ENCODE measurements around the gene FBXO36.

The FBXO36 gene, protein sequence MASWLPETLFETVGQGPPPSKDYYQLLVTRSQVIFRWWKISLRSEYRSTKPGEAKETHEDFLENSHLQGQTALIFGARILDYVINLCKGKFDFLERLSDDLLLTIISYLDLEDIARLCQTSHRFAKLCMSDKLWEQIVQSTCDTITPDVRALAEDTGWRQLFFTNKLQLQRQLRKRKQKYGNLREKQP

DNA sequence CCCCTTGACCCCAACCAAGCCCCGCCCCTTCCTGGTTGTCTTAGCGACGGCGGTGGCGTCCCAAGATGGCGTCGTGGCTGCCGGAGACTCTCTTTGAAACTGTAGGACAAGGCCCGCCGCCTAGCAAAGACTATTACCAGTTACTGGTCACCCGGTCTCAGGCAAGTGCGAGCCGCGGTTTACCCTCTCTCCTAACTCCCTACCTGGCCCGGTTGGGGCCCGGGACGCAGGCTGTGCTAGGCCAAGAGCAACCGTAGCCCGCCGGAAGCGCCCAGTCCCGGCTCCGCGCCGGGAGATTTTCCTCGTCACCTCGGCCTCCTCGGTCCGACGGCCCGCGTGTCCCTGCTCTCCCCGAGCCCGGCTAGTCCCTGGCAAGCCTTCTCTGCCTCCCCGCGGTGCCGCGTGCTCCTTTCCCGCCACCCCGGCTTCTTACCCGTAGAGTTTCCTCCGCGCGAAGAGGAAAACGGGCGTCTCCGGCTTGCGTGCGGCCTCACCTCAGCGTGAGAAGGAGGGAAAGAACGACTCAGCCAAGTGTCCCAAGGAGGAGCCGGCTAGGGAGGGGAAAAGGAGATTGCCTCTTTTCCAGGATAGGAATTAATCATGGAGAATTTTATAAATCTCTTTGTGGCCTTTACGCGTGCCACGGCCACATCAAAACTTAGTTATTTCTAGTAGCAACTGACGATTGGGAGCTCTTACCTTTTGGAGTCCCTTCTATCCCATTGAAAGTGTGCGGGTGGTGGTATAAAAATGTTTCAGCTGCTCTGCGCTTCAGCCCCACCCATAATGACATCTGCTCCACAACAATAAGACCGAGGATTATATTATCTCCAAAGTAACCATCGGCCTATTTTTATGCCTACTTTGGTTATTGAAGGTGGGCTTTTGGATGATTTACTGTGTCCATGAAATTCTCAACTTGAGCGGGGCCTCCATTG, at the start of gene FBXO36:
Gene FBXO36, plus strand, starts transcription at position 55 of the 938 bp plus-strand sequence. Its CDS starts 11 bp downstream, at position 66.
- DNase-seq (ENCODE audit: low read depth in 2 of 2), result peak; percentile 72 to 75

DNA sequence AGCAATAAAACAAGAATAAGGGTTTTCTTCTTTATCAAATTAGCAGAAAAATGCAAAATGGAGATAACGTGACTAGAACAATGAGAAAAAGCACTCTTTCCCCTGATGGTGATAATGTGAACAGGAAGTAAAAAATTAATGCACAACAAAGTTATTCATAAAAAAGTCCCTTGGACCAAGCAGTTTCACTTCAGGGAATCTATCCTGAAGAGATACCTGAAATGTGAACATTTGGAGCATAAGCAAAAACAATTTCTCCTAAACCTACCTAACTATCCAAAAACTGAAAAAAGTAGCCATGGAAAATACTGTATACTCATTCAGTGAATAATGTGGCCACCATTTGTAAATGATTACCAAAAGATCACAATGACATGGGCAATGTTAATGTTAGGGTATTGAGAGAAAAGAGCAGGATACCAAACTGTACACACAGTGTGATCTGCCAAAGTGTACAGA, 49.2 kb upstream of the FBXO36 start:
- DNase-seq (ENCODE audit: low read depth in 2 of 2), result no peak

DNA sequence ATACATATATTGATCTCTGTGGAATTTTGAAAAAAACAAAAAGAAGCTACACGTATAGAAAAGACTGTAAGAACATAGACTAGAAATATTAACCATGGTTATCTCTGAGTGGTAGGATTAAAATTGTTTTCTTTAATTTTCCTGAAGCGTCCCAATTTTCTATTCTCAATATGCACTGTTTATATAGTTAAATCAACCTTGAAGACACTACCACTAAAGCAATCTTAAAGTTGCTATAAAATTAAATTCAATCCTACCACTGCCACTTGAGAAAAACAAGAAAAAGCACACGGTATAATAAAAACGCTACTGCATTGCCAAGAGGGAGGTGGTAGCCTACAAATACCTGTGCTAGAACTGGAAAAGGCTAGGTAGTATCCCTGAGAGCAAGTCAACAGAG, 47.7 kb upstream of the FBXO36 start:
- no peak for DNase-seq (ENCODE audit: low read depth in 2 of 2)

DNA sequence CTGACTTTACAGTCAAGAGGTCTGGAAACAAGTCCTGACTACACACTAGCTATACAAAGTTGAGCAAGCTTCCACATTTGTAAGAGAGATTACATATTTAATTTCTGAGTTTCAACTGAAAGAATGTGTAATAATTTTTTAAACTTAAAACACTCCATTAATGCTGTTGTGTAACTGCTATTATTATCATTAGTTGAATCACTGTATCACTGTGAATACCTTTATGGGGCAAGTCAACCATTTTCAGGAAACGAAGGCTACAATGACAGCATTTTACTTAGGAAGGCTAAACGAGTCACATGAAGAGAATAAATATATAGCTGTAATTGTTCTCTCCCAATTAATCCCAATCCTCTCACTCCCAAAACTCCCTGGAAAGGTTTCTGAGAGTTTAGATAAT, 46.8 kb upstream of the FBXO36 start:
- DNase-seq (ENCODE audit: low read depth in 2 of 2), result no peak

DNA sequence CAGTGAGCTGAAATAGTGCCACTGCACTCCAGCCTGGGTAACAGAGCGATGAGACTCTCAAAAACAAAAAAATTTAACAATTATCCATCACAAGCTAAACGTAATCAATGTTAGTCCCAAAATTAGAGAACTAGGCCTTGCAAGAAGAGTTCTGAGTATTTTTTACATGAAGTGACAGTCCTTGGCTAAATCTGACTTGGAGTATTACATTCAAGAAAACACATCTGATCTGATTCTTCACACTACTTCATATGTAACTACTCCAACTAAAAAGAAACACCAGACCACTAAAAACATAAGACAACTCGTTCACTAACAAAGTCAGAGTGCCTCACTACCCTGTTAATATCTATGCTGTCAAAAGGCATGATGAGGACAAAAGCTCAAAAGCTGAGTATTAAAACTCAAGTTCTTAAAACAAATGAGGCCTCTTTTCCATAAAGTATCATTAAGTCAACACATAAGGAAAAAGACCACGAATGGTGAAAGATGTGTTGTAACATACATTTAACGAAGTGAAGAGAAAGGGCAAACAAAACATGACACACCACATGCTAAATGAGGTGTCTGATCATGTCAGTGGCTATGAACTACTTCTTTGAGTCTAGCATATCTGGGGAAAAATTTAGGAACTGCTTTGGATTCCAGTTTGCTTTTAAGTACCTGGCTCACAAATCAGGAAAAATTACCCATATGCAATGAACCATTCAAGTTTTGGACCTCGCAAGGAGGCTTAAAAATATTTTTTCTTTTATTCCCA, 42.9 kb upstream of the FBXO36 start:
- no peak for DNase-seq (ENCODE audit: low read depth in 2 of 2)

DNA sequence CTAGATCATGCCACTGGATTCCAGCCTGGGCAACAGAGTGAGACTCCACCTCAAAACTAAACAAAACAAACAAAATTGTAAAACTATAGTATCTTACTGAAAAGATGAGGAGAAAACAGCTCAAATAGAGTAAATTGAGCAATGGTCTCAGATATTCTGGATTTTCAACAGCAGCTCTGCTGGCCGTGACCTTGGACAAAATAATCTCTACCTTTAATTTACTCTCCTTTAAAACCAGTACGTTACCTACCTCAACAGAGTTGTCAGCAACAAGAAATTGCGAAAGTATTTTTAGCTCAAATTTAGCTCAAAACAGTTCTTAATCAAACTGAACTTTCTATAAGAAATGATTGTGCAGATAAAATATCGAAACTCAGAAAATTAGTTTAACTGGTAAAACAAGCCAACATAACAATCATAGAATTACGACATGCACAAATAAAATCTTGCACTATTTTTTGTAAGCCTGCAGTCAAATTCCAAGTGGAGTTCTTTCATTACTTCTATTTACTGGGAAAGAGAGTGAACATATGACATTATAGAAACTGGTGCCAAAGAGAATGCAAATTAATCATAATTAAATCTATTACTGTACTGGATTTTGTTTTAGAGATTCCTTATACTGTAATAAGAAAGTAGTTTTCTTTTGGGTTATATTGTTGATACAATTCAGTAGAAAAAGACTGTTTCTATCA, 41.3 kb upstream of the FBXO36 start:
- DNase-seq (ENCODE audit: low read depth in 2 of 2), result no peak

DNA sequence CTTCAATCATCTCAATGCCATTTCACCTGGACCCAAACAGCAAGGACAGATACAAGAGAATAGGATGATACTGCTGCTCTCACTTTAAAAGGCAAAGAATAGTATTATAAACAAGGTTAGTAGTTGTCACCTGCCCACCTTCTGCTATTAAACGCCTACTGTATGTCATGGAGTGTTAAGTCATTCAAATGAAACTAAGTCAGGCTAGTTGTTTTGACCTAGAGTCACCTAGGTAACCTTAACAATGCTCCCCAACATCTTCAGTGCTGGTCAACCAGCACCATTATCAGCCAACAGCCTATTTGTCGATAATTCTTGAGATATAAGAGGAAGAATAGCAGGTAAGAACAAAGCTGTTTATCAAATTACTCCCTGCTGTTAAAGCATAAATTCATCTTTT, 39.7 kb upstream of the FBXO36 start:
- no peak for DNase-seq (ENCODE audit: low read depth in 2 of 2)

DNA sequence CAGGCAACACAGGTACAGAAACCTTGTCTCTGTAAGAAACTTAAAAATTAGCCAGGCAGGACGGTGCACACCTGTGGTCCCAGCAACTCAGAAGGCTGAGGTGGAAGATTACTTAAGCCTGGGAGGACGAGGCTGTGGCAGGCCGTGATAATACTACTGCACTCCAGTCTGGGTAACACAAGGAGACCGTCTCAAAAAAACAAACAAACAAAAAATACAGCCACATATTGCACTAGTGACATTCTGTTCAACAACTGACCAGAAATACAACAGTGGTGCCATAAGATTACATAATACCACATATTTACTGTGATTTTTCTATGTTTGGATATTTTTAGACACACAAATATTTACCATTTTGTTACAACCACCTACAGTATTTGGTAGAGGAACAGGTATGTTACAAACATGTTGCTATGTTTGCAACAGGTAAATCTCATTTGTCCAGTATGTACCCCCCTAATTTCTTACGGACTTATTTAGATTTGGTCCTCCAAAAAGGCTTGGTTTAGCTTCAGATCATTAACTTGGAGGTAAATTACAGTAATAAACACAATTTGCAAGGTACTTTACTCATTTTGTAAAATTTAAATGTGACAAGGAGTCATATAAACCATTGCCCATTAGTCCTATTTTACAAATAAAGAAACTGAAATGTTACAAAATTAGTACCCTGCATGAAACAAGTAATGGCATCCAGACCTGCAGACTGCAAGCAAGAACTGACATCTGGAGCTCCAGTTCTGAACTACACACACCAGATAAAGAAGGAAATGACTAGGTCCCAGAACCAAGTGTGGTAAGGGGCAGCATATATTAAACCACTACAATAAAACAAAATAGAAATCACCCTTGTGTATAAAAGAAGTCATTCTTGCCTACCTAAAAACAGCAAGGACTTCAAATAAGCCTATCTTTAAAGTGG, 37.3 kb upstream of the FBXO36 start:
- no peak for DNase-seq (ENCODE audit: low read depth in 2 of 2)

DNA sequence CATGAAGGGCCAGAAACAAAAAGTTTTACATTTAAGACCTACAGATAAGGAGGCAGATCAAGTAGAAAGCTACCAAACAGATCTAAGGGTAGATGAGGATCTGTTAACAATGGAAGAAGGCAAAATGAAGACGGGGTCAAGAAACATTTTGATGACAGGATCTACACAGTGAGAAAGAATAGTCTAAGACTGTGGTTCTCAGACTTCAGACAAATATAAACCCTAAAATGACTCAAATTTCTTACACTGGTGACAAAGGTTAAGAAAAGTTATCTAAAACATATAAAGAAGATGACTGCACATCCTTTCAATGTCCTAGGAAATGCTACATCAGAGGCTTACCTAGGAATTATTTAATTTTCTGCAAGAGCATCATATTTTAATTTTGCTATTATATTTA, 34.9 kb upstream of the FBXO36 start:
- DNase-seq (ENCODE audit: low read depth in 2 of 2), result no peak

DNA sequence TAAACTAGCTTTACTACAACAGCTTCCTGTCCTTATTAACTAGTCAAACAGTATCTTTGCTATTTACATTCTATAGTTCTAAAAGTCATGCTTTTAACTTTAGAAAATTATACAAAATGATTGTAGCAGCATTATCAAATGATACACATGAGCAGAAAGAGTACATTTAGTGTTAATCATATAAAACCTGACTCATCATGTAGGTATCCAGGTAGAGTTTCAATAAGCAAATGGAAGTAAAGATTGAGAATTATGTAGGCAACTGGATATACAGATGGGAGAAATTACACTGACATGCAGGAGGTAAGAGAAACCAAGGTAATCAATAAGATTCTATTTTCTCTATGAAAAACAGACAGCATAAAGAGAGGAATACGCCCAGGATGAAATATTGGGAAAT, 34.3 kb upstream of the FBXO36 start:
- DNase-seq (ENCODE audit: low read depth in 2 of 2), result no peak

DNA sequence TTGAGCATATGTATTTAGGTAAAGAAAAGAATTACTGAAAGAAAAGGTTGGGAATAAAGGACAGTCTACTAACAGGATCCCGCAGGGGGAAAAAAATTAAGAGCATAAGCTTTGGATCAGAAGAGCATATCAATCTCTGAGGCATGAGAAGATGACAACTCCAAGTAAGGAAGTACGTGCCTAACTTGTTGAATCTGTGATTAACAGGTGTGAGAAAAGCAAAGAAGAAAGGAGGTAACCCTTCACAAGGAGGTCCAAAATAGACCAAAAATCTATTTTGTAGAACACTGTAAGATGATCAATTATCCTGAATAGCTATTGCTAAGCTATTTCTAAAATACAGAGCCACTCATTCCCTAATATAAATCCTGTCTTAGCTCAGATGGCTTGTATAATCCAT, 33.3 kb upstream of the FBXO36 start:
- no peak for DNase-seq (ENCODE audit: low read depth in 2 of 2)

DNA sequence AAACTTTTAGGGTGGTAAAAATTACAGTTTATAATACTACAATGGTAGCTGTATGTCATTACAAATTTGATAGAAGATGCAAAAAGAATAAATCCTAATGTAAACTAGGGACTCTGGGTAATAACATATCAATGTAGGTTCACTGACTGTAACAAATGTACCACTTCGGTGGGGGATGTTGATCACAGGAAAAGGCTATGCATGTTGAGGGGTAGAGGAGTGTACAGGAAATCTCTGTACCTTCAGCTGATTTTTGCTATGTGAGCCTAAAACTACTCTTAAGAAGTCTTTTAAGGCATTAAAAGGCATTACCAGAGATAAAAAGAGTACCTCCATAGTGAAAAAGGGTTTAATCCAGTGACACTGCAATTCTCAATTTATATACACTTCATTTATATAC, 25.4 kb upstream of the FBXO36 start:
- no peak for DNase-seq (ENCODE audit: low read depth in 2 of 2)

DNA sequence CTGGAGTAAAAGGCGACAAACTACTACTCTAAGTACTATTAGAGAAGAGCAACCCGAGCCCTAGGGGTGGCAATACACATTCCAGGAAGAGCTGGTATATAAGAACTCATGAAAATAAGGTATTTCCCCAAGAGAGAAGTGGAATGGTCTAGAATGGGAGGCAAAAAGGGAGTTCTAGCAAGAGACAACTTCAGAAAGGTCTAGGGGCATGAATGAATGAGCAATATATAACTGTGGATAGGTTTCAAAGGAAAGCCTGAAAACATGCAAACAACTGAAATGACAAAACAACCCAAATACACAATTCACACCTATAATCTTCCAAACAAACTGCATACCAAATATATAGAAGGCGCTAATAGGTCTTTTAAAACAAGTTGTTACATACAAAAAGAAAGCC, 22.7 kb upstream of the FBXO36 start:
- no peak for DNase-seq (ENCODE audit: low read depth in 2 of 2)

DNA sequence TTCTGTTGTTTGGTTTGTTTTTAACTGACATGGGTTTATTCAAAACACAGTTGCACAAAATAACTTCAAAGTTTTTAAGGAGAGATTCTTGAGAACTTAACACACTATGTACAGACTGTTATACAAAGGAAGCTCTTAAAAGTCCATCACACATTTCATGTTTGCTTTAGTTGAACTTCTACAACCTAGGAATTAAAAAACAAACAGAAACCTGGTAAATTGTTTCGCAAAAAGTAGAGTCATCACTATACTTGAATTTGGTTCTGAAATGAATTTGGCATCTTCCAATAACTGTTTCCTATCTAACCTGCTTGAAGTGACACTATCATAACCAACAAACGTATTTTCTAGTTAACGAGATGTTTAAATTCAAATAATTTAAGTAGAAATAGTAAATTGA, 22.3 kb upstream of the FBXO36 start:
- DNase-seq (ENCODE audit: low read depth in 2 of 2), result no peak

DNA sequence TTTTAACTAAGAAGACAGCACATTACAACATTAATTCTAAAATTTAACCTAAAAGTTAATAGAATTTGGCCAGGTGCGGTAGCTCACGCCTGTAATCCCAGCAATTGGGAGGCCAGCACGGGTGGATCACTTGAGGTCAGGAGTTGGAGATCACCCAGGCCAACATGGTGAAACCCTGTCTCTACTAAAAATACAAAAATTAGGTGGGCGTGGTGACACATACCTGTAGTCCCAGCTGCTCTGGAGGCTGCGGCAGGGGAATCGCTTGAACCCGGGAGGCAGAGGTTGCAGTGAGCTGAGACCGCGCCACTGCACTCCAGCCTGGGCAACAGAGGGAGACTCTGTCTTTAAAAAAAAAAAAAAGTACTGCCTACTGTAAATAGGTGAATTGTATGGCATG, 21.8 kb upstream of the FBXO36 start:
- peak in 1 of 2 donors; percentile 4 for DNase-seq (ENCODE audit: low read depth in 2 of 2)

DNA sequence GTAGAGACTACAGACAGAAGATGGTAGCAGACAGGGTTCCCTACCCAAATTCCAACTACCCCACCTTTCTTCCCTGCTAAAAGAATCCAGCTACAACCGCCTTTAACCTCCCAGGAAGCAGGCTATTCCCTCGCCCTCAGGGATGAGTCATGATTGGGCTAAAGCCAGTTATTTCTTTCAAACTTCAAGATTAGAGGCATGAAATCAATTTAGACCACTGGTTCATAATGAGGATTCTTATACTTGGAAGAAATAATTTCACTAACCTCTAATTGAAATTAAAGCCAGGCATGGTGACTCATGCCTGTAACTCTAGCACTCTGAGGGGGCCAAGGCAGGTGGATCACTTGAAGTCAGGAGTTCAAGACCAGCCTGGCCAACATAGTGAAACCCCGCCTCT, 20.5 kb upstream of the FBXO36 start:
- DNase-seq (ENCODE audit: low read depth in 2 of 2), result no peak

DNA sequence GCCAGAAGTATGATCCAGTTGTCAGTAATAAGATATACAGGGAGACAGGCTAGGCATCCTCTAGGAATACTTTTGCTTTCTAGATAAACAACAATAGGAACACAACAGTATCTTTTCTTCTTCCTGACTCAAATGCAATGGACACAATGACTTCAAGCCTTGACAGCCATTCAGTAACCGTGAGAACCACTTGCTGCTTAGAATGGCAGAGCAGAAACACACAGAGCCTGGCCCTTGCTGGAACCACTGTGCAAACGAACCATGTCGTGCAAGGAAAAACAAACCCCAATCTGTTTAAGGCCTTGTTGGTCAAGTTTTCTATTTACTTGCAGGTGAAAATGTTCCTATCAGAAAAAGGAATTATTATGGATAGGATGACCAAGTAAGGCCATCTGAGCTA, 19.3 kb upstream of the FBXO36 start:
- no peak for DNase-seq (ENCODE audit: low read depth in 2 of 2)

DNA sequence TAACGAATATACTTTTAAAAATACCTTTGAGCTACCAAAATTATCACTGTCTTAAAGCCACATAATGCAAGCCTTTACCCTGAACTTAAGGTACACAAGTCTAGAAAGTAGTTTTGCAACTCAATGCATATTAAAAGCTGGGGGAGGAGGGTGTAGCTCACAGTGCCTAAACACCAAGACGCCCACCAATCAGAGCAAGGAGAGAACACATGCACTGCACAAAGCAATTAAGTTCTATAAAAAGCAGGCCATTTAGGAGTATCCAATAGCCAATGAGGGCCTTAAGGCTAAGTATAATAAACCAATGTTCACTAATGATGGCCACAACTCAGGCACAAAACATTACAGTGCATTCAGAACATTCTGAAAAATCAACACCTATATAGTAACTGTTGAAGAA, 16.7 kb upstream of the FBXO36 start:
- DNase-seq (ENCODE audit: low read depth in 2 of 2), result no peak

DNA sequence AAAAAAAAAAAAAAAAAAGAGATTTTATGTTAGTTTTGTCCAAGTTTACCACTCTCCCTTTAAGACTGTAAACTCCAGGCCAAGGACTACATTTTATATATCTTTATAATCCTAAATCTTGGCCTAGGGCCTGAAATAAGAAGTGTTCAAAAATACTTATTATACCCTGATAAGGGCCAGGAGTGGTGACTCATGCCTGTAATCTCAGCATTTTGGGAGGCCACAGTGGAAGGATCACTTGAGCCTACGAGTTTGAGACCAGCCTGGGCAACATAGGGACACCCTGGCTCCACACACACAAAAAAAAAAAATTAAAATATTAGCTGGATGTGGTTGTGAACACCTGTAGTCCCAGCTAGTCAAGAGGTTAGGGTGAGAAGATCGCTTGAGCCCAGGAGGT, 13.2 kb upstream of the FBXO36 start:
- DNase-seq (ENCODE audit: low read depth in 2 of 2), result no peak

DNA sequence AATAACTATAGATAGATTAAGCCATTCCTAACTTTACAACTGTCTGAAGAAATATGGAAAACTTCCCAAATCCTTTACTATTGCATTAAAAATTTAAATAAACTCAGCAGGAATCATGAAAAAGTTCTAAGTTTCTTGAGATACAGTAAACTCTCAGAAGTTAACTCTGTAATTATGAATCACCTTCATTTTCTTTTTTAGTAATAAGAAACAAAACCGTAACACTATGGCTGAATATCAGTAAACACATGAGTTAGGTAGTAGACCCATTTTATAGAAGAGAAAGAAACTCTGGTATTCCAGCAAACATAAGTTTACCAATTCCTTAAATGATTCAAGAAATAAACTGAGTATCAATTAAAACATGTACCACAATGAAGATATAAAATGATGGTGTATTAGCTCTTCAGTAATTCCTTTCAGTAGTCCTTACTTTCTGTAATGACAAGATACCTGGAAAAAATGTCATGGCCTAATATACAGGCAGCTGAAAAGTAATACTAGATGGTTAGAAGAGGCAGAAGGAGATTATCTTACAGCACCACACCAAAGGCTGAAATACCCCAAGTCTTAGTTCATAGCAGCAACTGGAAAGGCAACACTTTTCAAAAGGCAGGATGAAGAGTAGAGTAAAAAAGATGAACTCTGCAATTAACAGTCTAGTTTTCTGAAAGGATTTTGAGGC, 12.0 kb upstream of the FBXO36 start:
- DNase-seq (ENCODE audit: low read depth in 2 of 2), result no peak

Measured in stimulated activated CD8-positive, alpha-beta memory T cell treated with anti-CD3 and anti-CD28 coated beads, Interleukin-15, amount 100 ng/mL, for 48 hours (primary cell).